HS-27A (cell line): ENCODE measurements around the gene RPL36AL.

Experiments
- DNase-seq: peaks from one replicate; pipeline ENCODE4 v3.0.0-alpha.2; 2012; ENCODE audit warnings: low read depth, missing footprints

Gene RPL36AL

DNA sequence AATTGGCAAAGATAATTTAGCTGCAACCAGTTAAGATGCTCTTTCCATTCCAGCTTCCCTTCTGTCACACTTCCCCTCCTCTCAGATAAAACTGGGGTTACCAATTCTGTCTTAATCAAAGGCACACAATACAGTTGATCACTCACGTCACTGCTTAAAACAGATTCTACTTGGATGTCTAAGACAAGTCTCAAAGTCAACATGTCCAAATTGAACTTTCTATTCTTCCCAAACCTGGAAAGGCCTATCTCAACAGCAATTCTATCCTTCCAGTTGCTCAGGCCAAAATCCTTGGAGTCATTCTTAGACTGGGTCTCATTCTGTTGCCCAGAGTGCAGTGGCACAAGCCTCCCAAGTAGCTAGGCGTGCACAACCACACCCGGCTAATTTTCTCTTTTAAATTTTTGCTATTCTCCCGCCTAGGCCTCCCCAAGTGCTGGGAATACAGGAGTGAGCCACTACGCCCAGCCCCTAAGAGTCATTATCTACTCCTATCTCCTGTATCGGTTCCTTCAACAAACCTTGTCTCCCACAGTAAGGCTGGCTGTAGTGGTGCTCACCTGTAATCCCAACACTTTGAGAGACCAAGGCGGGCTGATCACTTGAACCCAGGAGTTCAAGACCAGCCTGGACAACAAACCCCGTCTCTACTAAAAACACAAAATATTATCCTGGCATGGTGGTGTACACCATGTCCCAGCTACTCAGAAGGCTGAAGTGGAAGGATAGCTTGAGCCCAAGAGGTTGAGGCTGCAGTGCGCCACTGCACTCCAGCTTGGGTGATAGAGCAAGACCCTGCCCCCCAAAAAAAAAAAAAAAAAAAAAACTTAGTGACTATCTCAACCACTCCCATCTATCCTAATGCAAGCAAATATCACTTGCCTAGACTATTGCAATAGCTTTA is 39.0 kb downstream of the RPL36AL start:
- no peak for DNase-seq

DNA sequence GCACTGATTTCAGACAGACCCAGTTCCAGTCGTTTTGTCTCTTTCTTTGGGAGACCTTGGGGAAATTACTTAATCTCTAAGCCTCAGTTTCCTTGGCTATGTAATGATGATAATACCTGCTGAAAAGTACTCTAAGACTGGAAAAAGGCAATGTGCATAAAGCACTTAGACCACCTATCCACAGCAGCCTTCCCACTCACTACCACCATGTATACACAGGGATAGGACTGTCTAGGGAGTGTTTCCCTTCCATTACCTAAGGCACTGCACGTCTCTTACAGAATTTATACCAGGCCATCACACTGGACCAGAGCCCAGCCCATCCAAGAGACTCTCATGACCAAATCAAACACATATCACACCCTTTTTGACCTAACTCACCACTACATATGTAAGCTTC is 40.6 kb downstream of the RPL36AL start:
- DNase-seq: no peak

DNA sequence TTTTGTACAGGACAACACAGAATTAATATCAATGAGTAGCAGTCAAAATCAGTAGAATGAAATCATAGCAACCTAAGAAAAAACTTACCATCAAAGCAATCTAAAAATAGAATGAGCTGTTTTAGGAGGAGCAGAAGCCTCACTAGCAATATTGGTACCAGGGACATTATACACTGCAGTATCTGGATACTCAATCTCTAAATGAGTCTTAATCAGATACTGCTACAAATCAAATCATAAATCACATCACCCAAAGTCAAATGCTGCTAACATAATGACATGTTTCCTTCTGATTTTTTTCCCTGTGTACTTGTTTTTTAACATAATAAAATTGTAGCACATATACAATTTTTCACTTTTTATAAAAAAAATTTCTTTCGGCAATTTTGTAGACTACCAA is 42.3 kb downstream of the RPL36AL start:
- no peak for DNase-seq

DNA sequence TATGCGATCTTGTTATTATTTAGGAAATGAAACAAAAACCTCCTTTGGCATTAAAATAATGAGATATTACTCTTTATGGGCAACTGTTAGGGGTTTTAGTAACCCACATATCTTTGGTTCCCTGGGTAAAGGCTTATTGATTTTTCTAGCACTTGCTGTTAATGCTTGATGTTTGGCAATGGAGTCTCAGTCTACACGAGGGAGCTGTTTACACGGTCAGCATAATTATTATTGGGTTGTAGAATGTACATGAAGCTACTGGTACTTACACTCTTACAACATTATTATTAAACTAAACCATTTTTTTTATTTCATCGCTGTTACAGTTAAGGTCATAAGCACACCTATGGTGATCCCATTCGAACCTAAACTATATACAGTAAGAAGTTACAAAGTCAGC is 46.4 kb downstream of the RPL36AL start:
- DNase-seq: no peak

- no peak for DNase-seq
Observed at GRCh38 chr14:49569281-49569680, 51.1 kb downstream of the RPL36AL start.
